K562 (cell line): ENCODE results near the gene GPR37L1. TPM values are rescaled to one million over a fixed set of nuclear protein-coding genes. Genes with fewer than 3 reads are reported as not detected.

ENCODE experiments used
- ATF7 ChIP-seq: fragments of 450-650 bp; IDR thresholded peaks from 2 replicates; pipeline ENCODE4 v1.7.1; 2014; ENCODE audit warnings: mild to moderate bottlenecking, moderate library complexity
- CBX5 ChIP-seq: IDR thresholded peaks from 2 replicates; pipeline ENCODE4 v1.6.1; 2014; ENCODE audit warnings: low read depth, borderline replicate concordance
- DIDO1 ChIP-seq: fragments of 450-650 bp; IDR thresholded peaks from 2 replicates; pipeline ENCODE4 v1.6.1; 2016; ENCODE audit warnings: low read depth, missing biosample characterization, missing genetic modification characterization
- ELF4 ChIP-seq: fragments of 450-650 bp; formaldehyde crosslinking; IDR thresholded peaks from 2 replicates; pipeline ENCODE4 v1.4.0; 2022; ENCODE audit warnings: missing genetic modification characterization
- EZH2 ChIP-seq: IDR thresholded peaks from 2 replicates; pipeline ENCODE4 v1.6.1; 2012; ENCODE audit warnings: low read depth, mild to moderate bottlenecking, inconsistent platforms, low read length, borderline replicate concordance
- FOSL1 ChIP-seq: fragments of 200-800 bp; sonication (Bioruptor generic); conservative IDR thresholded peaks from 2 replicates; pipeline ENCODE4 v1.6.1; 2016; ENCODE audit warnings: missing genetic modification characterization, missing compliant biosample characterization
- NCOA1 ChIP-seq: fragments of 450-650 bp; IDR thresholded peaks from 2 replicates; pipeline ENCODE4 v1.6.1; 2016; ENCODE audit warnings: low read depth
- NR2C2 ChIP-seq, 2 experiments: fragments of 200-800 bp in 1 of 2; sonication (Bioruptor generic) in 1 of 2; sonication (generic) in 1 of 2; formaldehyde crosslinking in 1 of 2; IDR thresholded peaks; 2 replicates each; pipeline versions ENCODE4 v1.6.1 to v1.8.0; 2016 to 2022; ENCODE audit warnings: mild to moderate bottlenecking in 1 of 2, missing compliant biosample characterization in 1 of 2, missing genetic modification characterization in 1 of 2, missing genetic modification reagents in 1 of 2
- PTBP1 ChIP-seq: fragments of 200-400 bp; formaldehyde crosslinking; IDR thresholded peaks from 2 replicates; pipeline ENCODE4 v1.6.1; 2017; ENCODE audit warnings: low read depth, low read length
- RFX1 ChIP-seq: fragments of 450-650 bp; IDR thresholded peaks from 2 replicates; pipeline ENCODE4 v1.6.1; 2016; ENCODE audit warnings: mild to moderate bottlenecking, moderate library complexity
- ZSCAN32 ChIP-seq: fragments of 450-650 bp; formaldehyde crosslinking; IDR thresholded peaks from 2 replicates; pipeline ENCODE4 v1.4.0; 2020; ENCODE audit warnings: mild to moderate bottlenecking, moderate library complexity
- polyA plus RNA-seq, 8 experiments: library from polyadenylated mRNA; depleted of rRNA in 4 of 8; stranded (reverse) in 5 of 8; unstranded in 3 of 8; fragments of >200 nt; fragmentation: Nextera tagmentation in 2 of 8; fragmentation: Illumina TruSeq in 1 of 8; extraction: Ambion mirVana in 2 of 8; extraction: Trizol in 1 of 8; gene quantifications; 2 replicates each; pipeline versions ENCODE4 v1.2.1 to v1.2.3, GENCODE V29; 2011 to 2014; ENCODE audit warnings: inconsistent platforms in 1 of 8, missing spikeins in 1 of 8
- total RNA-seq, 7 experiments: library from RNA; depleted of rRNA in 6 of 7; stranded (reverse); fragments of >200 nt in 6 of 7; fragmentation: Illumina TruSeq in 2 of 7; extraction: Trizol in 2 of 7; gene quantifications; 2 replicates each; pipeline versions ENCODE4 v1.2.1 to v1.2.3, GENCODE V29; 2011 to 2021; ENCODE audit warnings: low replicate concordance in 1 of 7
- TF ChIP-seq, protein P1 (sequence below), 2 experiments: fragments of 450-650 bp; IDR thresholded peaks; 2 replicates each; pipeline ENCODE4 v1.6.1; 2016; ENCODE audit warnings: mild to moderate bottlenecking in 2 of 2, borderline replicate concordance in 1 of 2, low read depth in 1 of 2, moderate library complexity in 1 of 2

Gene GPR37L1
- total and polyA plus RNA-seq, 9 of the 15 experiments (the other 6 are each of a cell fraction or from before 2014, with no cell fraction given): not detected

- TF ChIP-seq NCOA1: no peak
- no peak for TF ChIP-seq ELF4 (CRISPR knock-in tag)
- no peak for TF ChIP-seq RFX1
- TF ChIP-seq DIDO1 (tag): no peak
- TF ChIP-seq NR2C2 (CRISPR knock-in tag; IDR thresholded peaks at IDR 0.05): no peak
- no peak for TF ChIP-seq NR2C2 (tag; IDR thresholded peaks at IDR 0.05)
- TF ChIP-seq CBX5: no peak
- TF ChIP-seq ZSCAN32 (CRISPR knock-in tag): no peak
- no peak for TF ChIP-seq ATF7
- TF ChIP-seq PTBP1: no peak
- TF ChIP-seq, protein P1, sequence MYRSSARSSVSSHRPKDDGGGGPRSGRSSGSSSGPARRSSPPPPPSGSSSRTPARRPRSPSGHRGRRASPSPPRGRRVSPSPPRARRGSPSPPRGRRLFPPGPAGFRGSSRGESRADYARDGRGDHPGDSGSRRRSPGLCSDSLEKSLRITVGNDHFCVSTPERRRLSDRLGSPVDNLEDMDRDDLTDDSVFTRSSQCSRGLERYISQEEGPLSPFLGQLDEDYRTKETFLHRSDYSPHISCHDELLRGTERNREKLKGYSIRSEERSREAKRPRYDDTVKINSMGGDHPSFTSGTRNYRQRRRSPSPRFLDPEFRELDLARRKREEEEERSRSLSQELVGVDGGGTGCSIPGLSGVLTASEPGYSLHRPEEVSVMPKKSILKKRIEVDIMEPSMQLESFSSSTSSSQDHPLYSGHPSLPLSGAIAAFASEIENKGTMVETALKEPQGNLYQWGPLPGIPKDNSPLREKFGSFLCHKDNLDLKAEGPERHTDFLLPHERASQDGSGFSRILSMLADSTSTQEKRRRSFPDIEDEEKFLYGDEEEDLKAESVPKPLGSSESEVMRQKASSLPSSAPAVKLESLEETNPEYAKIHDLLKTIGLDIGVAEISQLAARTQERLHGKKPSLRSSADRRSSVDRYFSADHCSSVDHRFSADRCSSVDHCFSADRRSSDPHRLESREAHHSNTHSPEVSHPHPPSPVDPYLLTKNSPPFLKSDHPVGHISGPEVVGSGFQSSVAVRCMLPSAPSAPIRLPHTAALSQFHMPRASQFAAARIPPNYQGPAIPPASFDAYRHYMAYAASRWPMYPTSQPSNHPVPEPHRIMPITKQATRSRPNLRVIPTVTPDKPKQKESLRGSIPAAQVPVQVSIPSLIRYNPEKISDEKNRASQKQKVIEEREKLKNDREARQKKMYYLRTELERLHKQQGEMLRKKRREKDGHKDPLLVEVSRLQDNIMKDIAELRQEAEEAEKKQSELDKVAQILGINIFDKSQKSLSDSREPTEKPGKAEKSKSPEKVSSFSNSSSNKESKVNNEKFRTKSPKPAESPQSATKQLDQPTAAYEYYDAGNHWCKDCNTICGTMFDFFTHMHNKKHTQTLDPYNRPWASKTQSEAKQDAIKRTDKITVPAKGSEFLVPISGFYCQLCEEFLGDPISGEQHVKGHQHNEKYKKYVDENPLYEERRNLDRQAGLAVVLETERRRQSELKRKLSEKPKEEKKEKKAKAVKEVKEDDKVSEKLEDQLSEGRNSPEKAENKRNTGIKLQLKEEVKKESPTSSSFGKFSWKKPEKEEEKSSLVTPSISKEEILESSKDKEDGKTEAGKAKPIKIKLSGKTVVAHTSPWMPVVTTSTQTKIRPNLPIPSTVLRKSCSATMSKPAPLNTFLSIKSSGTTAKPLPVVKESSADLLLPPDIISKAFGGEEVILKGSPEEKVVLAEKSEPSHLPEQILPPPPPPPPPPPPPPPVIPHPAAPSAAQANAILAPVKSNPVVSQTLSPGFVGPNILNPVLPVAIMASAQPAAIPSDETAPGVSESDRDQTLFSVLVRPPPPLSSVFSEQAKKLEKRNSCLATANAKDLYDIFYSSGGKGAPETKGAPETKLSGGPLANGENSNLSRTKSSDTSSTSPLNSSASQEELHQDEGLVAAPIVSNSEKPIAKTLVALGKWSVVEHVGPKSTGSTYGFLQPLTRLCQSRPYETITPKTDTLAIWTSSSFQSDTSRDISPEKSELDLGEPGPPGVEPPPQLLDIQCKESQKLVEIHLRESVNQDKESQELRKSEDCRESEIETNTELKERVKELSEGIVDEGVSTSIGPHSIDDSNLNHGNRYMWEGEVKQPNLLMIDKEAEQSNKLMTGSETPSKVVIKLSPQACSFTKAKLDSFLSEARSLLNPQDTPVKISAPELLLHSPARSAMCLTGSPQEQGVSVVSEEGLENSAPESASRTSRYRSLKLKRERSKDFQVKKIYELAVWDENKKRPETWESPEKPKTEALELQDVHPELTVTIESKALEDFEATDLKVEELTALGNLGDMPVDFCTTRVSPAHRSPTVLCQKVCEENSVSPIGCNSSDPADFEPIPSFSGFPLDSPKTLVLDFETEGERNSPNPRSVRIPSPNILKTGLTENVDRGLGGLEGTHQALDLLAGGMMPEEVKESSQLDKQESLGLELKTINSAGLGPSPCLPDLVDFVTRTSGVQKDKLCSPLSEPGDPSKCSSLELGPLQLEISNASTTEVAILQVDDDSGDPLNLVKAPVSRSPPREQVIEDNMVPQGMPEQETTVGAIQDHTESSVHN (IDR thresholded peaks at IDR 0.05; ENCODE audit: borderline replicate concordance in 1 of 2, low read depth in 1 of 2): no peak
- 0 out of 2 replicates have a peak, but pooled peaks have one; percentile 4 for TF ChIP-seq FOSL1 (tag)
- TF ChIP-seq EZH2: no peak
These were observed 32.2 kb downstream of the GPR37L1 start (continued) for GRCh38 chr1:202154766-202155477.
